Measurements from ENCODE around the gene PHPT1. TPM values are rescaled to one million over a fixed set of nuclear protein-coding genes. Genes with fewer than 3 reads are reported as not detected.

PHPT1 gene
- total RNA-seq, 1 donor from 2014 or later, result 142 TPM

DNA sequence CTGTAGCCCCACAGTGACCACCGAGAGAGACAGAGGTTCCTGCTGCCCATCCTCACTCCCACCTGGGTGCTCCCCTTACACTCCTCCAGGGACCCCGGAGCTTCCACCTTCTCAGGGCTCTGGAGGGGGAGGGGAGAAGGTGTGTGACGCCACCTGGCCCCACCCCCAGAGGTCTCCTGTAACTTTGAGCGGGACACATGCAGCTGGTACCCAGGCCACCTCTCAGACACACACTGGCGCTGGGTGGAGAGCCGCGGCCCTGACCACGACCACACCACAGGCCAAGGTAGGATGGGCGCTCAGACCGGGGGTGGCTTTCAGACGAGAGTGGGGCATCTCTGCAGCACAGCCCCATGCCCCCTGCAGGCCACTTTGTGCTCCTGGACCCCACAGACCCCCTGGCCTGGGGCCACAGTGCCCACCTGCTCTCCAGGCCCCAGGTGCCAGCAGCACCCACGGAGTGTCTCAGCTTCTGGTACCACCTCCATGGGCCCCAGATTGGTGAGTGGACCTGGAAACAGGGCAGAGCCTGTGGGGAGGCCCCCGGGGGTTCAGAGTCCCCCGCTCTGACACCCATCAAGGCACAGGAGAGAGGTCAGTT lies 7.4 kb downstream of the PHPT1 start:
- H3K4me1 Mint-ChIP-seq (ENCODE audit: unreplicated experiment), result peaks cover 3% of the 10 kb centered on the region
- H3K27me3 Mint-ChIP-seq (ENCODE audit: unreplicated experiment), result no peaks in the 10 kb centered on the region
- DNase-seq (ENCODE audit: extremely low spot score, unreplicated experiment), result no peak
- no peak overlapping the region for H3K4me3 Mint-ChIP-seq (ENCODE audit: unreplicated experiment)
- H3K27ac Mint-ChIP-seq (ENCODE audit: unreplicated experiment), result no peak overlapping the region
- TF ChIP-seq, protein P1, sequence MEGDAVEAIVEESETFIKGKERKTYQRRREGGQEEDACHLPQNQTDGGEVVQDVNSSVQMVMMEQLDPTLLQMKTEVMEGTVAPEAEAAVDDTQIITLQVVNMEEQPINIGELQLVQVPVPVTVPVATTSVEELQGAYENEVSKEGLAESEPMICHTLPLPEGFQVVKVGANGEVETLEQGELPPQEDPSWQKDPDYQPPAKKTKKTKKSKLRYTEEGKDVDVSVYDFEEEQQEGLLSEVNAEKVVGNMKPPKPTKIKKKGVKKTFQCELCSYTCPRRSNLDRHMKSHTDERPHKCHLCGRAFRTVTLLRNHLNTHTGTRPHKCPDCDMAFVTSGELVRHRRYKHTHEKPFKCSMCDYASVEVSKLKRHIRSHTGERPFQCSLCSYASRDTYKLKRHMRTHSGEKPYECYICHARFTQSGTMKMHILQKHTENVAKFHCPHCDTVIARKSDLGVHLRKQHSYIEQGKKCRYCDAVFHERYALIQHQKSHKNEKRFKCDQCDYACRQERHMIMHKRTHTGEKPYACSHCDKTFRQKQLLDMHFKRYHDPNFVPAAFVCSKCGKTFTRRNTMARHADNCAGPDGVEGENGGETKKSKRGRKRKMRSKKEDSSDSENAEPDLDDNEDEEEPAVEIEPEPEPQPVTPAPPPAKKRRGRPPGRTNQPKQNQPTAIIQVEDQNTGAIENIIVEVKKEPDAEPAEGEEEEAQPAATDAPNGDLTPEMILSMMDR (IDR thresholded peaks at IDR 0.05), result no peak
- no peaks in the 10 kb centered on the region for H3K9me3 Mint-ChIP-seq (ENCODE audit: unreplicated experiment)
- H3K36me3 Mint-ChIP-seq (ENCODE audit: unreplicated experiment), result no peaks in the 10 kb centered on the region

DNA sequence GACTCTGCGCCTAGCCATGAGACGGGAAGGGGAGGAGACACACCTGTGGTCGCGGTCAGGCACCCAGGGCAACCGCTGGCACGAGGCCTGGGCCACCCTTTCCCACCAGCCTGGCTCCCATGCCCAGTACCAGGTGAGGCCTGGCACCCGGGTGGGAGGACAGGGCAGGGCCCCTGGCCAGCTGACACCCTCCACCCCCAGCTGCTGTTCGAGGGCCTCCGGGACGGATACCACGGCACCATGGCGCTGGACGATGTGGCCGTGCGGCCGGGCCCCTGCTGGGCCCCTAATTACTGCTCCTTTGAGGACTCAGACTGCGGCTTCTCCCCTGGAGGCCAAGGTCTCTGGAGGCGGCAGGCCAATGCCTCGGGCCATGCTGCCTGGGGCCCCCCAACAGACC lies 8.0 kb downstream of the PHPT1 start:
- H3K27me3 Mint-ChIP-seq (ENCODE audit: unreplicated experiment), result no peaks in the 10 kb centered on the region
- DNase-seq (ENCODE audit: extremely low spot score, unreplicated experiment), result no peak
- H3K4me1 Mint-ChIP-seq (ENCODE audit: unreplicated experiment), result peaks cover 2% of the 10 kb centered on the region
- TF ChIP-seq, protein P1 (IDR thresholded peaks at IDR 0.05), result no peak
- H3K36me3 Mint-ChIP-seq (ENCODE audit: unreplicated experiment), result no peaks in the 10 kb centered on the region
- no peak overlapping the region for H3K27ac Mint-ChIP-seq (ENCODE audit: unreplicated experiment)
- H3K9me3 Mint-ChIP-seq (ENCODE audit: unreplicated experiment), result no peaks in the 10 kb centered on the region
- no peak overlapping the region for H3K4me3 Mint-ChIP-seq (ENCODE audit: unreplicated experiment)

DNA sequence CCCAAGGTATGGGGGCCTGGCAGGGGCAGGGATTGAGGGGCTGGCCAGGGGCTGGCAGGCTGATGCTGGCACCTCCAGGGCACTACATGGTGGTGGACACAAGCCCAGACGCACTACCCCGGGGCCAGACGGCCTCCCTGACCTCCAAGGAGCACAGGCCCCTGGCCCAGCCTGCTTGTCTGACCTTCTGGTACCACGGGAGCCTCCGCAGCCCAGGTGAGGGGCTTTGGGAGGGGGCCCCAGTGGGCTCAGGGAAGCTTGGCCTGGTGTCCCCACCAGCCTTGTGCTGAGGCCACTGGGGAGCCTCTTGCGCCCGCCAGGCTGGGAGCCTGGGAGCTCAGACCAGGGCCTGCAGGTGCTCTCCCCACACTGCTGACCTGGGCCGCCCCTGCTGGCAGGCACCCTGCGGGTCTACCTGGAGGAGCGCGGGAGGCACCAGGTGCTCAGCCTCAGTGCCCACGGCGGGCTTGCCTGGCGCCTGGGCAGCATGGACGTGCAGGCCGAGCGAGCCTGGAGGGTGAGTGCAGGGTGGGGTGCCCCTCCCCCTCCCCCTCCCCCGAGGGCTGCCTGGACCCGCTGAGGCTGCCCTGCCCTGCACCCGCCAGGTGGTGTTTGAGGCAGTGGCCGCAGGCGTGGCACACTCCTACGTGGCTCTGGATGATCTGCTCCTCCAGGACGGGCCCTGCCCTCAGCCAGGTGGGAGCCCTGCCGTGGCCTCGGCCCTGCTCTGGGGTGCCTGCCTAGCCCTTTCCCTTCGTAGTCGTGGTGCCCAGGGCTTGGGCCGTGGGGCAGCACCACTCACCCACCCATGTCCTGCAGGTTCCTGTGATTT lies 8.6 kb downstream of the PHPT1 start:
- peaks cover 2% of the 10 kb centered on the region for H3K4me1 Mint-ChIP-seq (ENCODE audit: unreplicated experiment)
- DNase-seq (ENCODE audit: extremely low spot score, unreplicated experiment), result no peak
- no peak overlapping the region for H3K27ac Mint-ChIP-seq (ENCODE audit: unreplicated experiment)
- TF ChIP-seq, protein P1 (IDR thresholded peaks at IDR 0.05), result no peak
- H3K4me3 Mint-ChIP-seq (ENCODE audit: unreplicated experiment), result no peak overlapping the region
- no peaks in the 10 kb centered on the region for H3K27me3 Mint-ChIP-seq (ENCODE audit: unreplicated experiment)
- no peaks in the 10 kb centered on the region for H3K9me3 Mint-ChIP-seq (ENCODE audit: unreplicated experiment)
- H3K36me3 Mint-ChIP-seq (ENCODE audit: unreplicated experiment), result peaks cover 3% of the 10 kb centered on the region

DNA sequence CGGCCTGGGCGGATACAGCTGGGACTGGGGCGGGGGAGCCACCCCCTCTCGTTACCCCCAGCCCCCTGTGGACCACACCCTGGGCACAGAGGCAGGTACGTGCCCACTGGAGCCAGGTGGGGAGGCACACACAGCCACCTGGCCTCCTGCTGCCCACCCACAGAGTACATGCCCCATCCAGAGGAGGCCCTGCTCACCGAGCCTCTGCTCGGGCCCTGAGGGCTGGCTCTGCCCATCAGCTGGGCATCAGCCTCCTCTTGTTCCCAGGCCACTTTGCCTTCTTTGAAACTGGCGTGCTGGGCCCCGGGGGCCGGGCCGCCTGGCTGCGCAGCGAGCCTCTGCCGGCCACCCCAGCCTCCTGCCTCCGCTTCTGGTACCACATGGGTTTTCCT lies 9.2 kb downstream of the PHPT1 start:
- peaks cover 2% of the 10 kb centered on the region for H3K4me1 Mint-ChIP-seq (ENCODE audit: unreplicated experiment)

More for the DNA sequence above, 9.2 kb downstream of the PHPT1 start:
- DNase-seq (ENCODE audit: extremely low spot score, unreplicated experiment), result no peak
- peaks cover 7% of the 10 kb centered on the region for H3K36me3 Mint-ChIP-seq (ENCODE audit: unreplicated experiment)
- H3K9me3 Mint-ChIP-seq (ENCODE audit: unreplicated experiment), result no peaks in the 10 kb centered on the region
- H3K27me3 Mint-ChIP-seq (ENCODE audit: unreplicated experiment), result no peaks in the 10 kb centered on the region
- no peak overlapping the region for H3K27ac Mint-ChIP-seq (ENCODE audit: unreplicated experiment)
- TF ChIP-seq, protein P1 (IDR thresholded peaks at IDR 0.05), result no peak
- no peak overlapping the region for H3K4me3 Mint-ChIP-seq (ENCODE audit: unreplicated experiment)
